Left ventricle myocardium superior (tissue), 1 donor: ENCODE results near the gene POGLUT3. TPM values are rescaled to one million over a fixed set of nuclear protein-coding genes. Genes with fewer than 3 reads are reported as not detected.

Experiments used
- ATAC-seq: fragments of 200-7000 bp; cut with Tn5 transposase; one replicate; pipeline ENCODE4 v1.9.1; 2020; ENCODE audit warnings: mild to moderate bottlenecking, moderate library complexity
- DNase-seq: peaks from one replicate; pipeline ENCODE4 v3.0.0-alpha.2; 2020
- intact Hi-C: fragments of 100-400 bp; cut with micrococcal nuclease; formaldehyde crosslinking; loops from one replicate; pipeline ENCODE4 v1.11.0; 2022
- total RNA-seq: library from RNA; stranded (reverse); fragmentation: NEBNext Ultra II Directional; extraction: Animal tissue kit (Norgen Biotek cat#: 25700); gene quantifications from one replicate; pipeline ENCODE4 v1.2.1, GENCODE V29; 2021
- donor health status: DM: no; HTN: yes; CAD: no; lungs with severe emphysema.

Gene POGLUT3
- total RNA-seq, 1 donor from 2014 or later = 11.0 TPM

GRCh38 chr11:108453207-108453835 is 44.9 kb downstream of the POGLUT3 start:
- ATAC-seq = no peak
- no peak for DNase-seq
- intact Hi-C loops = no loop called here

Other genes with a start within 250 kb of the POGLUT3 start
- gene C11orf65, start 30.9 kb downstream of the POGLUT3 start, total RNA-seq = 0.69 TPM
- gene EXPH5, start 95.4 kb upstream of the POGLUT3 start, total RNA-seq = 2.4 TPM
- 17.3 TPM for gene DDX10, start 166.7 kb upstream of the POGLUT3 start, total RNA-seq